ENCODE data around the gene DSCAML1.

Gene DSCAML1

DNA sequence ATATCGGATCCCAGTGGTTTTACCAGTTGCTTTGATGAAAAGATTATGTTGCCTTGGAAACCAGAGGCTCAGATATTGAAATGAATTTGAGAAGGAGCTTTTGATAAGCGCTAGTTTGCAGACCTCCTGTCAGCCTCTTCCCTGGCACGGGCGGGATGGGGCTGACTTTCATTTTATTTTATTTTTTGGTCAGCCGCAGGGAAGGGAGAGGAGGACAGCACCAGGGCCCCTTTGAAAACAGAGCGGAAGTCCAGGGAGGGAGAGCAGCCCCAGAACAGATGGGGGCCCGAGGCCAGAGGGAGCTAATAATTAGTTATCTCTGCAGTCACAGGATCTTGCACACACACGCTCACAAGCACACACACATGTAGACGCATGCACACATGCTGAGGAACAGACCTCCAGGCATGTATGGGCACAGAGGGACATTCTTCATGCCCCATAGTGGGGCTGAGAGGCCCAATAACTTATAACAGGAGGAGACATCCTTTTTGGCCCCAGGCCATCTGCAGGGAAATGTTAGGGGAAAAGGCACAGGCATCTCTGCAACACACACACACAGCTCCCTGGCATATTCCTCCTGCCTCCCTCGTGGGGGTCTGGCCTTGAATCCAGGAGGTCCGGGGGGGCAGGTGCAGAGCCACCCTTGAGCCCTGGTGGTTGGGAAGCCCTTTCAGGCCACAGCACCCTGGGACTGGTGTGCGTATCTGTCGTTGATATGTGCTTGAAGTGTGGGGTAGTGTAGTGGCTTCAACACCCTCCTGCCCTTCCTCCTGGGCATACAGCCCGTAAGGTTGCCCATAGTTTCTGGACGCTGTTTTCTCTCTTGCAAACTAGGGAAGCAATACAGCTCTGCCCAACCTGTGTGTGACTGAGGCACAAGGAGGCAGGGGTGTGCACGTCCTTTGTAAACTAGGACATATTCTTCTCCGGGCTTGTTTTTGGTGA lies 352.0 kb downstream of the DSCAML1 start:
- TF ChIP-seq, protein P1, sequence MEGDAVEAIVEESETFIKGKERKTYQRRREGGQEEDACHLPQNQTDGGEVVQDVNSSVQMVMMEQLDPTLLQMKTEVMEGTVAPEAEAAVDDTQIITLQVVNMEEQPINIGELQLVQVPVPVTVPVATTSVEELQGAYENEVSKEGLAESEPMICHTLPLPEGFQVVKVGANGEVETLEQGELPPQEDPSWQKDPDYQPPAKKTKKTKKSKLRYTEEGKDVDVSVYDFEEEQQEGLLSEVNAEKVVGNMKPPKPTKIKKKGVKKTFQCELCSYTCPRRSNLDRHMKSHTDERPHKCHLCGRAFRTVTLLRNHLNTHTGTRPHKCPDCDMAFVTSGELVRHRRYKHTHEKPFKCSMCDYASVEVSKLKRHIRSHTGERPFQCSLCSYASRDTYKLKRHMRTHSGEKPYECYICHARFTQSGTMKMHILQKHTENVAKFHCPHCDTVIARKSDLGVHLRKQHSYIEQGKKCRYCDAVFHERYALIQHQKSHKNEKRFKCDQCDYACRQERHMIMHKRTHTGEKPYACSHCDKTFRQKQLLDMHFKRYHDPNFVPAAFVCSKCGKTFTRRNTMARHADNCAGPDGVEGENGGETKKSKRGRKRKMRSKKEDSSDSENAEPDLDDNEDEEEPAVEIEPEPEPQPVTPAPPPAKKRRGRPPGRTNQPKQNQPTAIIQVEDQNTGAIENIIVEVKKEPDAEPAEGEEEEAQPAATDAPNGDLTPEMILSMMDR (conservative IDR thresholded peaks at IDR 0.05; ENCODE audit: low read depth, low read length) = no peak
- no peak for DNase-seq (ENCODE audit: low read depth)
- no peak overlapping the region for H3K4me3 ChIP-seq (ENCODE audit: low read depth, low read length)

DNA sequence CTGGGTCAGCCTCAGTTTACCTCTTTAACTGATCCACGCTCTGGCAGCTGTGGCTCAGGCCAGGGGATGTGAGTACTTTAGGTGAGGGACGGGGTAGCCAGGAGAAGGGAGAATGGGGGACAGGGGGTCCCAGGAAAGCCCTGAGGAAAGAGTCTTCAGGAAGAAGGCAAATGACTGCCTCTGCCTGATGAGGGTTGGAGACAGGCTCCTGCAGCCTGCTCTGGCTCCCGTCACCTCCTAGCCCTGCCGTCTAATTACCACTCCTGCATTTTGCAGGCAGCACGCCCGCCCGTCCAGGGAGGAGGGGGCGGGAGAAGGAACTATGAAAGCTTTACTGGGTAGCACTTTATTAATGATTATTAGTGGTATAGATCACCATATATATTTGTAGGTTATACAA lies 352.8 kb downstream of the DSCAML1 start:
- TF ChIP-seq, protein P1 (conservative IDR thresholded peaks at IDR 0.05; ENCODE audit: low read depth, low read length) = no peak
- no peak for DNase-seq (ENCODE audit: low read depth)
- H3K4me3 ChIP-seq (ENCODE audit: low read depth, low read length) = no peak overlapping the region

DNA sequence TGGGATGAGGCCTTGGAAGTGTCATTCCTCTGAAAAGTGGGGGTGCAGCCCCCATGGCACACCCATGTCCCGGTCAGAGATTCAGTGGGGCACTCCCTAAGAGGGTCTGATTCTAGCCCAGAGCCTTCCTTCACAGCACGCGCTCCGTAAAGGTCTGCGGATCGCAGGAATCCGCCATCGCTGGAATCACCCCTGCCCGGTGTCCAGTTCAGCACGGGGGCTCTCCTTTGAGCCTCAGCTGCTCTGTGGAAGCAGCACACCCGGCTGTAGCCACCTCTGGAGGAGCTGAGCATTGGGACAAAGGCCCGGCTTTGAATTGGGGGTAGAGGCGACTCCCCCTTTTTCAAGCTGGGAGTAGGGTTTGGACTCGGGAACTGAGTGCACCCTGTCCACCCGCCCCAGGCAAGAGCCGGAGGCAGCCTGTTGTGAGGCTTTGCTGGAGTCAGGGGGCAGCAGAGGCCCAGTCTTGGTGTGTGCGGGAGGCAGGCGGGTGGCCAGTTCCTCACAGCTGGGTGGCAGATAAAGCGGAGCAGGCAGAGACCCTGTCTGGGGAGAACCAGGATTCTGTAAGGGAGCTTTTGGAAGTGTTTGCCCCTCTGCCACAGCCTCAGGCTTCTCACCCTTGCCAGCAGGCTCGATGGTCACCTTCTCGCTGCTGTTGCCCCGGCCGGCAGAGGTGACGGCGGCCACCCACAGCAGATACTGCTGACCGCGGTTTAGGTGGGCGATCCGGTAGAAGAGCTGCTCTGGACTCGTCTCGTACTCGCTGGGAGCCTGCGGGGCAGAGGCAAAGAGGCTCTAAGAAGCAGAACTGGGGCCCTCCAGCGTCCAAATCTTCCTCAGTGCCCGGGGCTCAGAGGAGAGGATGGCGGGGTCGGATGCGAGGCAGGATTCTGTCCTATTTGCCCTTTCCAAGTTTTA lies 353.5 kb downstream of the DSCAML1 start:
- TF ChIP-seq, protein P1 (conservative IDR thresholded peaks at IDR 0.05; ENCODE audit: low read depth, low read length) = peak; percentile 75
- peak; percentile 69 for DNase-seq (ENCODE audit: low read depth)
- H3K4me3 ChIP-seq (ENCODE audit: low read depth, low read length) = no peak overlapping the region

DNA sequence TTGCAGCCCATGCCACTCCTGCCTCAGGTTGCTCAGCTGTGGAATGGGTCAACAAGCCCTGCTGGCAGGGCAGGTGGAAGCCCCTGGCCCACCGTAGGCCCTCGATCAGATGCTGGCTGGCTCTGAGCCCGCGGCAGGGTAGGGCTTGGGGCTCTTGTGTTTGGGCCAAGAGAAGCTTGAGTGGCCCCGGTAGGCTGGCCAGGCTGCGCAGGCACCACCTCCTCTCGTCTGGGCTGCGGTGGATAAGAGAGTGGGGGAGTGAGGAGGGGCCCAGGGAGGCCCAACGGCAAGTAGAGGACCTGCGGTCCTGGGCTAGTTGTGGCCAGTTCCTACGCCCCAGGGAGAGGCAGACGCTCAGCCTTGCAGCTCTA lies 354.2 kb downstream of the DSCAML1 start:
- no peak for DNase-seq (ENCODE audit: low read depth)
- no peak overlapping the region for H3K4me3 ChIP-seq (ENCODE audit: low read depth, low read length)
- TF ChIP-seq, protein P1 (conservative IDR thresholded peaks at IDR 0.05; ENCODE audit: low read depth, low read length) = no peak

DNA sequence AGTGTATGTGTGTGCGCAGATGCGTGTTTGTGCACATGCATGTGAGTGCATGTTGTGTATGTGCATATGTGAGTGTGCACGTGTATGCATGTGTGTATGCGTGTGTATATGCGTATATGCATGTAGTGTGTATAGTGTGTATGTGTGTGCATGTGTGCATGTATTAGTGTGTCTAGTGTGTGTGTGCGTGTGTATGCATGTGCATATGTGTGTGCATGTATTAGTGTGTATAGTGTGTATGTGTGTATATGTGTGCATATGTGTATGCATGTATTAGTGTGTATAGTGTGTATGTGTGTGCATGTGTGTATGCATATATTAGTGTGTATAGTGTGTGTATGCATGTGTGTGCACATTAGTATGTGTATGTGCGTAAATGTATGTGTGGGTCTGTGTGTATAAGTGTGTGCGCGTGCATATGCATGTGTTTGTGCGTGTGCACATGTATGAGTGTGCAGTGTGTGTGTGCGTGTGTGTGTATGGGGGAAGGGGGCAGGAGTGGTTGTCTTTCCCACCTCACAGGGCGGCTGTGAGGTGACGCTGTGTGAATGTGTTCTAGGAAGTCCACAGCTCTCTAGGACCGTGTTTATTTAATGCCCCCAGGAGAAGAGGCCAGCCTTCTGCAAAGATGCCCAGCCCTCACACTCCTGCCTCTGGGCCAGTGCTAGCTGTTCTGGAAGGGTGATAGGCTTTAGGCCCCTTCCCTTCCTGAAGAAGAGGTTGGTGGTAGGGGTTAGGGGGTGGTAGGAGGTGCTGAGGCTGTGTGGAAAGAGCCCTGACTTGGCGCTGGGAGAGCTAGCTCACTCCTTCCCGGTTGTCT lies 354.8 kb downstream of the DSCAML1 start:
- no peak for DNase-seq (ENCODE audit: low read depth)
- H3K4me3 ChIP-seq (ENCODE audit: low read depth, low read length) = no peak overlapping the region
- TF ChIP-seq, protein P1 (conservative IDR thresholded peaks at IDR 0.05; ENCODE audit: low read depth, low read length) = no peak

DNA sequence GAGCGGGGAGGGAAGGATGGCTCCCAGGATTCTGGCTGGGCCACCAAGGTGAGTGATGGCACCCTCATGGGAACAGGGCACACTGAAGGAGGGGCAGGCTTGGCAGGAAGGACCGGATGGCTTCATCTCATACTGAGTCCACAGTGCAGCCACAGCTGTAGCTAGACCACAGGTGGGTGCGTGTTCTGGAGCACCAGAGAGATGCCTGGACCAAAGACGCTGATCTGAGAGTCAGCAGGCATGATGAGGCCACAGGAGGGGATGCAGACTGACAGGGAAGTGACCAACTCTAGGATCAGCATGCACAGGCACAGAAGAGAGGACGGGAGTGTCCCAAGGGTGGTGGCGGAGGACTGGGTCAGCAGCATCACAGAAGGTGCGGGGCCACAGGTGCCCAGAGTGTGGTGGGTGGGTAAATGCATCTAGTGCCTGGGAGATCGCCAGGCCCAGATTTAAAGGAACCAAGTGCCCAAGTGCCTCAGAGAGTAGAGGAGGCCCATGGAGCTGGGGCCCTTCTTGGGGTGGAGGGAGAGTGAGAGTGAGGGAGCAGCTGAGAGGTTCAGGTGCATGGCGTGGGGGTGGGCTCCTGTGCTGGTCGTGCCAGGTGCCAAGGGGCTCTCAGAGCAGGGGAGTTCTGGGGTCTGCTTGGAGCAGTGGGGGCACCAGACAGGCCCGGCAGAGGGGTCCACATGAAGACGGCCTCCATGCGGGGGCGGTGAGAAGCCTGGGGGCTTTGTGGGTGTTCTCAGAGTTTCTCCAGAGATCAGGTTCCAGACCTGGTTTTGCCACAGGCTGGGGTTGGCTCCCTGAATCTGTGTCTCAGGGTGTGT lies 355.7 kb downstream of the DSCAML1 start:
- no peak for DNase-seq (ENCODE audit: low read depth)
- H3K4me3 ChIP-seq (ENCODE audit: low read depth, low read length) = no peak overlapping the region
- TF ChIP-seq, protein P1 (conservative IDR thresholded peaks at IDR 0.05; ENCODE audit: low read depth, low read length) = no peak

Data from choroid plexus epithelial cell (primary cell).